ENCODE data around the gene HMGXB4. TPM values are rescaled to one million over a fixed set of nuclear protein-coding genes. Genes with fewer than 3 reads are reported as not detected.
A peak's percentile ranks its signal among the peaks of the same experiment; 100 is the strongest.

Gene HMGXB4
- total and polyA plus RNA-seq, 2 of the 13 experiments (the other 11 are each of a cell fraction or from before 2014, with no cell fraction given) = 13.9 to 16.3 TPM

DNA sequence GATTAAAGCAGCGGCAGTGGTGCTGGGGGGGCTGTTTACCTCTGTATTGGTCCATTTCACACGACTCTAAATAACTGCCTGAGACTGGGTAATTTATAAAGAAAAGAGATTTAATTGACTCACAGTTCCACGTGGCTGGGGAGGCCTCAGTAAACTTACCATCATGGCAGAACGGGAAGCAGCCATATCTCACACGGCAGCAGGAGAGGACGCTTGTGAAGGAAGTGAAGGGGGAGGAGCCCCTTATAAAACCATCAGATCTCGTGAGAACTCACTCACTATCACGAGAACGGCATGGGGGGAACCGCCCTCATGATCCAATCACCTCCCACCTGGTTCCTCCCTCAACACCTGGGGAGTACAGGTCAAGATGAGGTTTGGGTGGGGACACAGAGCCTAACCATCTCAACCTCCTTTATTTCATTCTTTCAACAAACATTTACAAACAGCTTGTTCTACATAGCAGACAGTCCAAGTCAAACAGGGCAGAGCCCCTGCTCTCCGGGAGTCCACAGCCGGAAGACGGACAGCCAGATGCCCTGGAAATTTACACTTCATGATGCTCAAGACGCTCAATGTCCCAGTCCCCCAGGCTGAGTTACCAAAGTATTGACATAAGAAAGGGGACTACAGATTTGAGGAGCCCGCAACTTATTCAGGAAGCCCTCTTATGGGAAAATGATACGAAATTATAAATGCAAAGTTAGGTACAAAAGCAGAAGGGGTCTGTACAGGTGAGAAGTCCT, 26.3 kb upstream of the HMGXB4 start (continued):
- TF ChIP-seq ZNF549 (CRISPR knock-in tag; IDR thresholded peaks at IDR 0.05) (no peak), ZFP36 (IDR thresholded peaks at IDR 0.05; ENCODE audit: borderline replicate concordance, low read depth, low read length, partially characterized antibody) (no peak), ZBTB38 (CRISPR knock-in tag; IDR thresholded peaks at IDR 0.05) (no peak), KLF9 (CRISPR knock-in tag; IDR thresholded peaks at IDR 0.05; ENCODE audit: low read depth) (no peak), ZNF44 (CRISPR knock-in tag; IDR thresholded peaks at IDR 0.05) (no peak), EZH2 (conservative IDR thresholded peaks at IDR 0.05; ENCODE audit: low read depth, low read length) (no peak), RAD51 (IDR thresholded peaks at IDR 0.05; ENCODE audit: borderline replicate concordance) (no peak), SP1 (IDR thresholded peaks at IDR 0.05) (no peak), SP1 (CRISPR knock-in tag; IDR thresholded peaks at IDR 0.05) (no peak), YEATS2 (CRISPR knock-in tag; IDR thresholded peaks at IDR 0.05; ENCODE audit: borderline replicate concordance) (peak; percentile 48; the same call in 1 of the 2 replicates), ETV6 (CRISPR knock-in tag; conservative IDR thresholded peaks at IDR 0.05) (no peak), FOXC1 (CRISPR knock-in tag; IDR thresholded peaks at IDR 0.05; ENCODE audit: borderline replicate concordance) (no peak), NFE2 (CRISPR knock-in tag; IDR thresholded peaks at IDR 0.05) (no peak), ZFP1 (CRISPR knock-in tag; IDR thresholded peaks at IDR 0.05) (no peak)
- TF ChIP-seq, protein P1, sequence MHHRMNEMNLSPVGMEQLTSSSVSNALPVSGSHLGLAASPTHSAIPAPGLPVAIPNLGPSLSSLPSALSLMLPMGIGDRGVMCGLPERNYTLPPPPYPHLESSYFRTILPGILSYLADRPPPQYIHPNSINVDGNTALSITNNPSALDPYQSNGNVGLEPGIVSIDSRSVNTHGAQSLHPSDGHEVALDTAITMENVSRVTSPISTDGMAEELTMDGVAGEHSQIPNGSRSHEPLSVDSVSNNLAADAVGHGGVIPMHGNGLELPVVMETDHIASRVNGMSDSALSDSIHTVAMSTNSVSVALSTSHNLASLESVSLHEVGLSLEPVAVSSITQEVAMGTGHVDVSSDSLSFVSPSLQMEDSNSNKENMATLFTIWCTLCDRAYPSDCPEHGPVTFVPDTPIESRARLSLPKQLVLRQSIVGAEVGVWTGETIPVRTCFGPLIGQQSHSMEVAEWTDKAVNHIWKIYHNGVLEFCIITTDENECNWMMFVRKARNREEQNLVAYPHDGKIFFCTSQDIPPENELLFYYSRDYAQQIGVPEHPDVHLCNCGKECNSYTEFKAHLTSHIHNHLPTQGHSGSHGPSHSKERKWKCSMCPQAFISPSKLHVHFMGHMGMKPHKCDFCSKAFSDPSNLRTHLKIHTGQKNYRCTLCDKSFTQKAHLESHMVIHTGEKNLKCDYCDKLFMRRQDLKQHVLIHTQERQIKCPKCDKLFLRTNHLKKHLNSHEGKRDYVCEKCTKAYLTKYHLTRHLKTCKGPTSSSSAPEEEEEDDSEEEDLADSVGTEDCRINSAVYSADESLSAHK (CRISPR knock-in tag; IDR thresholded peaks at IDR 0.05; ENCODE audit: borderline replicate concordance) = no peak
- TF ChIP-seq, protein P2, sequence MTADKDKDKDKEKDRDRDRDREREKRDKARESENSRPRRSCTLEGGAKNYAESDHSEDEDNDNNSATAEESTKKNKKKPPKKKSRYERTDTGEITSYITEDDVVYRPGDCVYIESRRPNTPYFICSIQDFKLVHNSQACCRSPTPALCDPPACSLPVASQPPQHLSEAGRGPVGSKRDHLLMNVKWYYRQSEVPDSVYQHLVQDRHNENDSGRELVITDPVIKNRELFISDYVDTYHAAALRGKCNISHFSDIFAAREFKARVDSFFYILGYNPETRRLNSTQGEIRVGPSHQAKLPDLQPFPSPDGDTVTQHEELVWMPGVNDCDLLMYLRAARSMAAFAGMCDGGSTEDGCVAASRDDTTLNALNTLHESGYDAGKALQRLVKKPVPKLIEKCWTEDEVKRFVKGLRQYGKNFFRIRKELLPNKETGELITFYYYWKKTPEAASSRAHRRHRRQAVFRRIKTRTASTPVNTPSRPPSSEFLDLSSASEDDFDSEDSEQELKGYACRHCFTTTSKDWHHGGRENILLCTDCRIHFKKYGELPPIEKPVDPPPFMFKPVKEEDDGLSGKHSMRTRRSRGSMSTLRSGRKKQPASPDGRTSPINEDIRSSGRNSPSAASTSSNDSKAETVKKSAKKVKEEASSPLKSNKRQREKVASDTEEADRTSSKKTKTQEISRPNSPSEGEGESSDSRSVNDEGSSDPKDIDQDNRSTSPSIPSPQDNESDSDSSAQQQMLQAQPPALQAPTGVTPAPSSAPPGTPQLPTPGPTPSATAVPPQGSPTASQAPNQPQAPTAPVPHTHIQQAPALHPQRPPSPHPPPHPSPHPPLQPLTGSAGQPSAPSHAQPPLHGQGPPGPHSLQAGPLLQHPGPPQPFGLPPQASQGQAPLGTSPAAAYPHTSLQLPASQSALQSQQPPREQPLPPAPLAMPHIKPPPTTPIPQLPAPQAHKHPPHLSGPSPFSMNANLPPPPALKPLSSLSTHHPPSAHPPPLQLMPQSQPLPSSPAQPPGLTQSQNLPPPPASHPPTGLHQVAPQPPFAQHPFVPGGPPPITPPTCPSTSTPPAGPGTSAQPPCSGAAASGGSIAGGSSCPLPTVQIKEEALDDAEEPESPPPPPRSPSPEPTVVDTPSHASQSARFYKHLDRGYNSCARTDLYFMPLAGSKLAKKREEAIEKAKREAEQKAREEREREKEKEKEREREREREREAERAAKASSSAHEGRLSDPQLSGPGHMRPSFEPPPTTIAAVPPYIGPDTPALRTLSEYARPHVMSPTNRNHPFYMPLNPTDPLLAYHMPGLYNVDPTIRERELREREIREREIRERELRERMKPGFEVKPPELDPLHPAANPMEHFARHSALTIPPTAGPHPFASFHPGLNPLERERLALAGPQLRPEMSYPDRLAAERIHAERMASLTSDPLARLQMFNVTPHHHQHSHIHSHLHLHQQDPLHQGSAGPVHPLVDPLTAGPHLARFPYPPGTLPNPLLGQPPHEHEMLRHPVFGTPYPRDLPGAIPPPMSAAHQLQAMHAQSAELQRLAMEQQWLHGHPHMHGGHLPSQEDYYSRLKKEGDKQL (CRISPR knock-in tag; IDR thresholded peaks at IDR 0.05; ENCODE audit: low read depth) = no peak
- TF ChIP-seq, protein P3, sequence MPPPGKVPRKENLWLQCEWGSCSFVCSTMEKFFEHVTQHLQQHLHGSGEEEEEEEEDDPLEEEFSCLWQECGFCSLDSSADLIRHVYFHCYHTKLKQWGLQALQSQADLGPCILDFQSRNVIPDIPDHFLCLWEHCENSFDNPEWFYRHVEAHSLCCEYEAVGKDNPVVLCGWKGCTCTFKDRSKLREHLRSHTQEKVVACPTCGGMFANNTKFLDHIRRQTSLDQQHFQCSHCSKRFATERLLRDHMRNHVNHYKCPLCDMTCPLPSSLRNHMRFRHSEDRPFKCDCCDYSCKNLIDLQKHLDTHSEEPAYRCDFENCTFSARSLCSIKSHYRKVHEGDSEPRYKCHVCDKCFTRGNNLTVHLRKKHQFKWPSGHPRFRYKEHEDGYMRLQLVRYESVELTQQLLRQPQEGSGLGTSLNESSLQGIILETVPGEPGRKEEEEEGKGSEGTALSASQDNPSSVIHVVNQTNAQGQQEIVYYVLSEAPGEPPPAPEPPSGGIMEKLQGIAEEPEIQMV (CRISPR knock-in tag; IDR thresholded peaks at IDR 0.05; ENCODE audit: low read depth) = no peak
- TF ChIP-seq, protein P4, sequence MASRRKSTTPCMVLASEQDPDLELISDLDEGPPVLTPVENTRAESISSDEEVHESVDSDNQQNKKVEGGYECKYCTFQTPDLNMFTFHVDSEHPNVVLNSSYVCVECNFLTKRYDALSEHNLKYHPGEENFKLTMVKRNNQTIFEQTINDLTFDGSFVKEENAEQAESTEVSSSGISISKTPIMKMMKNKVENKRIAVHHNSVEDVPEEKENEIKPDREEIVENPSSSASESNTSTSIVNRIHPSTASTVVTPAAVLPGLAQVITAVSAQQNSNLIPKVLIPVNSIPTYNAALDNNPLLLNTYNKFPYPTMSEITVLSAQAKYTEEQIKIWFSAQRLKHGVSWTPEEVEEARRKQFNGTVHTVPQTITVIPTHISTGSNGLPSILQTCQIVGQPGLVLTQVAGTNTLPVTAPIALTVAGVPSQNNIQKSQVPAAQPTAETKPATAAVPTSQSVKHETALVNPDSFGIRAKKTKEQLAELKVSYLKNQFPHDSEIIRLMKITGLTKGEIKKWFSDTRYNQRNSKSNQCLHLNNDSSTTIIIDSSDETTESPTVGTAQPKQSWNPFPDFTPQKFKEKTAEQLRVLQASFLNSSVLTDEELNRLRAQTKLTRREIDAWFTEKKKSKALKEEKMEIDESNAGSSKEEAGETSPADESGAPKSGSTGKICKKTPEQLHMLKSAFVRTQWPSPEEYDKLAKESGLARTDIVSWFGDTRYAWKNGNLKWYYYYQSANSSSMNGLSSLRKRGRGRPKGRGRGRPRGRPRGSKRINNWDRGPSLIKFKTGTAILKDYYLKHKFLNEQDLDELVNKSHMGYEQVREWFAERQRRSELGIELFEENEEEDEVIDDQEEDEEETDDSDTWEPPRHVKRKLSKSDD (CRISPR knock-in tag; IDR thresholded peaks at IDR 0.05; ENCODE audit: low read depth) = no peak

Measured in HepG2 (cell line).